Neural crest cell (in vitro differentiated cells): ENCODE results near the gene PGAP6. TPM values are rescaled to one million over a fixed set of nuclear protein-coding genes. Genes with fewer than 3 reads are reported as not detected.

Experiments
- DNase-seq: peaks from one replicate; pipeline ENCODE4 v3.0.0; 2021; ENCODE audit warnings: low read depth, mixed read lengths, low spot score
- H3K27ac Mint-ChIP-seq: one replicate; pipeline ENCODE4 v1.8.0; 2021; ENCODE audit warnings: mild to moderate bottlenecking, mixed read lengths; ENCODE audit not compliant: unreplicated experiment
- H3K27me3 Mint-ChIP-seq: 2 replicates; pipeline ENCODE4 v1.8.0; 2021; ENCODE audit warnings: low read depth, mild to moderate bottlenecking, mixed read lengths
- H3K36me3 Mint-ChIP-seq: 2 replicates; pipeline ENCODE4 v1.8.0; 2021; ENCODE audit warnings: low read depth, mild to moderate bottlenecking, mixed read lengths
- H3K4me1 Mint-ChIP-seq: 2 replicates; pipeline ENCODE4 v1.8.0; 2021; ENCODE audit warnings: mixed read lengths
- H3K4me3 Mint-ChIP-seq: one replicate; pipeline ENCODE4 v1.8.0; 2021; ENCODE audit warnings: mild to moderate bottlenecking, mixed read lengths
- H3K9me3 Mint-ChIP-seq: 2 replicates; pipeline ENCODE4 v1.8.0; 2021; ENCODE audit warnings: mixed read lengths
- total RNA-seq: library from RNA; stranded (reverse); gene quantifications from 2 replicates; pipeline ENCODE4 v1.2.1, GENCODE V29; 2021
- TF ChIP-seq, protein P1 (sequence below): fragments of 200-600 bp; sonication (generic); conservative IDR thresholded peaks from 2 replicates; pipeline ENCODE4 v1.5.0; 2021; ENCODE audit warnings: antibody characterized with exemption, mild to moderate bottlenecking

PGAP6 gene
- total RNA-seq, 1 donor from 2014 or later, result 62.0 TPM

DNA sequence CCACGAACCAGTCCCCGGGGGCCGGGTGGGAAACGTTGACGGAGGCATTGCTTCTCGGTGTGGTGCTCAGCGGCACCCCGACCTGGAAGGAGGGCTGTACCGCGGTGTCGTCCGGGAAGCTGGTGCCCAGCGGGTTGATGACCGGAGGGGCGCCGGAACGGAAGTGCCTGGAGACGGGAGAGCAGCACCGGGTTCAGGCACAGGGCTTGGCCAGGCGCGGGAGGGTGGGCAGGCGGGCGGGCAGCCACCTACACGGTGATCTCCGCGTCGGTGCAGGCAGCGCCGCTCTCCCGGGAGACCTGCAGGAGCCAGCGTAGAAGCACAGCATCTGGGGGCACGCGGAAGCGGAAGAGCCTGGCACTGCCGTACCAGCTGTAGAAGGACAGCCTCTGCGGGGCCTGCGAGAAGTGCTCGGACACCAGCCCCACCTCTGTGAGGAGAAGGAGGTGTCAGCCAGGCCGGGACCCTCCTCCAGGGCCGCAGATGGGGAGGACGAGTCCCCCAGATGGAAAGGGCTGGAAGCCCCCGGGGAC is 4.3 kb downstream of the PGAP6 start:
- TF ChIP-seq, protein P1, sequence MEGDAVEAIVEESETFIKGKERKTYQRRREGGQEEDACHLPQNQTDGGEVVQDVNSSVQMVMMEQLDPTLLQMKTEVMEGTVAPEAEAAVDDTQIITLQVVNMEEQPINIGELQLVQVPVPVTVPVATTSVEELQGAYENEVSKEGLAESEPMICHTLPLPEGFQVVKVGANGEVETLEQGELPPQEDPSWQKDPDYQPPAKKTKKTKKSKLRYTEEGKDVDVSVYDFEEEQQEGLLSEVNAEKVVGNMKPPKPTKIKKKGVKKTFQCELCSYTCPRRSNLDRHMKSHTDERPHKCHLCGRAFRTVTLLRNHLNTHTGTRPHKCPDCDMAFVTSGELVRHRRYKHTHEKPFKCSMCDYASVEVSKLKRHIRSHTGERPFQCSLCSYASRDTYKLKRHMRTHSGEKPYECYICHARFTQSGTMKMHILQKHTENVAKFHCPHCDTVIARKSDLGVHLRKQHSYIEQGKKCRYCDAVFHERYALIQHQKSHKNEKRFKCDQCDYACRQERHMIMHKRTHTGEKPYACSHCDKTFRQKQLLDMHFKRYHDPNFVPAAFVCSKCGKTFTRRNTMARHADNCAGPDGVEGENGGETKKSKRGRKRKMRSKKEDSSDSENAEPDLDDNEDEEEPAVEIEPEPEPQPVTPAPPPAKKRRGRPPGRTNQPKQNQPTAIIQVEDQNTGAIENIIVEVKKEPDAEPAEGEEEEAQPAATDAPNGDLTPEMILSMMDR, result no peak
- H3K4me3 Mint-ChIP-seq, result no peak overlapping the region
- peaks cover 2% of the 10 kb centered on the region for H3K27me3 Mint-ChIP-seq
- H3K4me1 Mint-ChIP-seq, result peaks cover 7% of the 10 kb centered on the region
- H3K27ac Mint-ChIP-seq, result no peak overlapping the region
- H3K9me3 Mint-ChIP-seq, result no peaks in the 10 kb centered on the region
- no peaks in the 10 kb centered on the region for H3K36me3 Mint-ChIP-seq
- no peak for DNase-seq

DNA sequence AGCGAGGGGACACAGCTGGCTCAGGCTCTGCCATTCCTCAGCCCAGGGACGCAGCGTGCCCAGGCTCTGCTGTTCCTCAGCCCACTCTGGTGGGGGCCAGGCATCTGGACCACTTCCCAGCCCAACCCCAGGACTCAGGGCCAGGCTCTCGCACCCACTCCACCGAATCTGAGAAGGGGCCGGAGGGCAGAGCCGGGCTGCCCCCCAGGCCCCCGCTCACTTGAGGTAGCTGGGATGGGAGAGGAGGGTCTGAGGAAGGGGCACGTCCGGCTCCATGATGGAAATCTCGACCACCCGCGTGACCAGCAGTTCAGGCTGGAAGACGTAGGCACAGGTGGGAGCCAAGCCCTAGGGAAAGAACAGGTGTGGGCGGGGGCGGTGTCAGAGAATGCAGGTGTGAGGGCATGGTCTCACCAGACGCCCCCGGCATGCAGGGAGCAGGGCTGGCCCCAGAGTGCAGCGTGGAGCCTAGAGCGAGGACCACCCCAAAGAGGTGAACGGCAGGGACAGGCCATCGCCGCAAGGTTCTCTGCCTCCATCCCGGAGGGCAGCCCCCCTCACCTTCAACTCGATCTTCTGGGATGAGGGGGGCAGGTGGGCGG is 4.9 kb downstream of the PGAP6 start:
- TF ChIP-seq, protein P1, result no peak
- Mint-ChIP-seq H3K9me3 (no peaks in the 10 kb centered on the region), H3K4me1 (peaks cover 5% of the 10 kb centered on the region), H3K27ac (no peak overlapping the region), H3K36me3 (no peaks in the 10 kb centered on the region), H3K4me3 (no peak overlapping the region), H3K27me3 (no peaks in the 10 kb centered on the region)
- no peak for DNase-seq

DNA sequence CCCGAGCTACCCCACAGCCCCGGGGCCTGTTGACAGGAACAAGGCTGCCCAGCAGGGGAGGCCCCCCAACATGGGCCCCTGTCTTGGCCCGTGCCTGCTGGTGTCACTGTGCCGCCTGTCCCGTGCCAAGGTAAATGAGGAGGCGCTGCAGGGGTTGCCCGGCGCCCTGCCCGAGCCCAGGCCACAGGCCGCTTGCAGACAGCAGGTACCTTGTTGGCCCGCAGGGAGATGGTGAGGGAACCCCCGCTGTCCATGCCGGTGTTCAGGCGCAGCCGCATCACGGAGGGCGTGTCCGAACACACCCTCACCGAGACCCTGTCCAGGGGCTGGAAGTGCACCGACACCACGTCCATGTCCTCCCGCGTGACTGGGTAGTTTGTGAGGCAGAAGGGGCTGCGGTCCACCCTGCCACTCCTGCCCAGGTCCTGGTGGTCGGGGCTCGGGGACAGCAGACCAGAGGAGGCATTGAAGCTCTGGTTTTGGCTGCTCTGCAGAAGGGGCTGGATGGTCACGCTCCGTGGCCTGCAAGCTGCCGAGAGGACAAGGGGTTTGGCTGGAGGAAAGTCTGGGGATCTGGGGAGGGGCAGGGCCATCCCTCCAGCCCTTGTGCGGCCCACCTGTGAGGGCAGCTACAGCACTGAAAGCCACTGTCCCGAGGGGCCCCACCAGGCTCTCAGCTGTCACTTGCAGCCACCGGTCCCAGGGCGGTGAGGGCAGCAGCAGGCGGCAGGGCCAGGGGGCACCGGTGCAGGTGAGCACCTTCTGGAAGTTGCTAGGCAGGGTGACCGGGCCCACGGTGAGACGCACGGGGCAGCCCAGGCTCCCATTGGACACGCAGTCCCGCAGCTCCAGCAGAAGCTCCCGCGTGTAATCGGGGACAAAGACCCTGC is 5.6 kb downstream of the PGAP6 start:
- no peak for DNase-seq

DNA sequence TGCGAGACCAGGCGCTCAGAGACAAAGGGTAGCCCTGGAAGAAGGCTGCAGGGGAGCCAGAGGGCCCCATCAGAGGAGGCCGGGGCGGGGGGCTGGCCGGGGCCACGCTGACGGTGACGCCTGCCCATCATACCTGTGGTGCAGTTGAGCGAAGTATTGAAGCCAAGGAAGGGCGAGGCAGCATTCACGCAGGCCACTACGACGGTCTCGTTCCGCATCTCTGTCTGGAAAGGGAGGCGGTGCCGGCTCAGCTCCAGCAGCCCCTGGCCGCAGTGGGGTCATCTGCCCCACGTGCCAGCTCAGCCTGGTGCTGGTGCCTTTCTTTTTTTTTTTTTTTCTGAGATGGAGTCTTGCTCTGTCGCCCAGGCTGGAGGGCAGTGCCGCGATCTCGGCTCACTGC is 6.6 kb downstream of the PGAP6 start:
- Mint-ChIP-seq H3K4me1 (peaks cover 9% of the 10 kb centered on the region), H3K27me3 (peaks cover 4% of the 10 kb centered on the region), H3K36me3 (no peaks in the 10 kb centered on the region), H3K4me3 (no peak overlapping the region), H3K9me3 (no peaks in the 10 kb centered on the region), H3K27ac (no peak overlapping the region)
- DNase-seq, result no peak
- TF ChIP-seq, protein P1, result no peak

More for the DNA sequence above, 5.6 kb downstream of the PGAP6 start:
- TF ChIP-seq, protein P1, result no peak
- Mint-ChIP-seq H3K27ac (no peak overlapping the region), H3K27me3 (no peaks in the 10 kb centered on the region), H3K4me1 (peaks cover 5% of the 10 kb centered on the region), H3K9me3 (no peaks in the 10 kb centered on the region), H3K36me3 (no peaks in the 10 kb centered on the region), H3K4me3 (no peak overlapping the region)

DNA sequence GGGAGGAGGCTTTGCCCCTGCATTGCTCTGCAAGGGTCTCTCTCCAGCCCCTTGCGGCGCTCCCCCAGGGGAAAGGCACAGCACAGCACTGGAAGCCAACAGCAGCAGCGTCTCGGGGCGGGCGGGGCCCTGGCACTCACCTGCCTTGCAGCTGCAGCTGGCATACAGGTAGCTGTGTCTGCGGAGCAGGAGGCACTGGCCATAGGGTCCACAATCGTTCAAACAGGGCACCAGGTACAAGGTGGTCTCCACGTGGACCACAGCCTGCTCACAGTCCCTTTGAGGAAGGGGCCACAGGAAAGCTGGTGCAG is 7.2 kb downstream of the PGAP6 start:
- H3K36me3 Mint-ChIP-seq, result no peaks in the 10 kb centered on the region
- H3K9me3 Mint-ChIP-seq, result no peaks in the 10 kb centered on the region
- H3K27ac Mint-ChIP-seq, result no peak overlapping the region
- no peak for DNase-seq
- TF ChIP-seq, protein P1, result no peak
- peaks cover 4% of the 10 kb centered on the region for H3K27me3 Mint-ChIP-seq
- H3K4me1 Mint-ChIP-seq, result peaks cover 9% of the 10 kb centered on the region
- H3K4me3 Mint-ChIP-seq, result no peak overlapping the region
